ENCODE data around the gene PCDHGA1.

GRCh38 chr5:141319699-141320098 is 10.6 kb upstream of the PCDHGA1 start:
- TF ChIP-seq CTCF (IDR thresholded peaks at IDR 0.05) (no peak), ZFX (IDR thresholded peaks at IDR 0.05; ENCODE audit: borderline replicate concordance) (no peak)

All from 22Rv1 (cell line).